MV-4-11 (cell line): ENCODE results near the gene SLC1A2.

Experiments used
- DNase-seq: peaks from one replicate; lab custom pipeline; 2025; lab: John Stamatoyannopoulos, UW

Gene SLC1A2

DNA sequence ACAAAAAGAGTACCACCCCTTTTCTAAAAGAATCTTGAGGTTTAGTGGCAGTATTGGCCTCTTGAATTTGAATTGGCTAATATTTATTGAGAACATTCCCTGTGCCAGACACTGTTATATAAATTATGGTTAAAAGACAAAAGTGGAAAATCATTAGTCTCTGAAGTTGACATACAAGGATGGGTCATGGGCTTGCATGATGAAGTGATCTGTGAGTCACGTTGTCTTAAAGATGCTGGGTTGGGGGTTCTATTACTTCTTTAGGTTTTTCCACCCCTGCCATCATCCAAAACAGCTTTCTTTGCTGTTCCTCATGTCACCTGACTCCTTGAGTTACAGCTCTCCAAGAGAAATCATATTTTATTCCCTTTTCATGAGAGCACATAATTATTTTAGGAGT lies 195.4 kb downstream of the SLC1A2 start:
- no peak for DNase-seq

DNA sequence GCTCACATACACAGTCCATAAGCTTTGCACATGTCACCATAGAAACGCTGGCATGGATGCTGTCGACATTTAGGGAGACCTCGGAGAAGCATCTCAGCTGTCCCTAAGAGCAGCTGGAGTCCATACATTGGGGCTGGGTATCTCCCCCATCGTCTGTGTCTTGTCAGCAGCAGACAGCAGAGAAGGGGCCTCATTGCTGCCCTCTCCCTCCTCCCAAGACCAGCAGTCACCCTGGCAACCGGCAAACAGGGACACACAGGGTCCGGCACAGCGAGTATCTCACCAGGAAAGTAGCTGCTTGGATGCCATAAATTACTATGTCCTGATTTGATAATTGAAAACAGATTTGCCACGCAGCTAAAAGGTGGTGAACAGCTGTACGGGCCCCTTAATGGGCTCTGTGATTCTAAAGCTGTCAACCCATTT lies 196.0 kb downstream of the SLC1A2 start:
- no peak for DNase-seq

DNA sequence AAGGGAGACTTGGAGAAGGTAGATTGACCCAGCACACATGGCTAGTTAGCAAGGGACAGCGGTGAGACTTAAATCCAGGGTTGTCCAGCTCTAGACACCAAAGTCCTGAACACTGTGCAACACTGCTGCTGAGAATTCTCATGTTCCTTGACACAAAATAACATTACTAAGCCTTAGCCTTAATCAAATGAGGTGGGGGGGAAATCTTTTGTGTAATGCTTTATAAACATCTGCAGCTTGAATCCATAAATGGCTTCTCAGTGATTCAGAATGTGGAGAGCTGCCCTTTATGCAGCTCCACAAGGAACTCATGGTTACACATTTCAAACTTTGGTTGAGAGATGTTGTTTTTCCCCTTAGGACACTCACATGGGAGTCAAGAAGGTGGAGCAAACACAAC lies 200.4 kb downstream of the SLC1A2 start:
- DNase-seq, result no peak

DNA sequence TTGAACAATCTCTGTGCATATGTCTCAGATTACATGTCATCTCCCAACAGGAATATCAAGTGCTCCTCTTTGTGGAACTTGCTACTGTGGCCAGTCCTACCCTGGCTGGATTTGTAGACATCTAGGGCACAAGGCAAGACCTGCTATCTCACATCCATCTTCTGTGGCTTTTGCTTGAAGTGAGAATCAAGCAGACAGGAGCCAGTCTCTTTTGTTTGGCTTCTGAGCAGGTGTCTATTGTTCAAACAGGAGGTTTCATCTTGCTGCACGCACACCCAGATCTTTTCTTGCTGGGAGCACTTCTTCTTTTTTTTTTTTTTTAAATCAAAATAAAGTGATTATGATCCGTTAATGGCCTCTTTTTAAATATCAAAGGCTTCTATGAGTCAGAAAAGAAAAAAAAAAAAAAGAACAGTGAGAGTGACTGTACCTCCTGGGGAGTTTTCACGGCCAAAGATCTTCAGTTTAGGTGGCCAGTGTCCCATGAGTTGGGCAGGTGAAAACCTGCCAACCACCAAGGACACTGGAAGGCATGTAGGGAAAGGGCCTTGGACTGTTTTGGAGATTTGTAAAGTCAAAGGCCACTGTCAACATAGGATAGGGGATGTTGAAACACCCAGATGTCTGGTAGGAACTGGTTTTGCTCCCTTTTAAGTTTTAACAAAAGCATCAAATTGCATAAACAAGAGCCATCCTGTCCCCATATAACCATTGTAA lies 202.2 kb downstream of the SLC1A2 start:
- DNase-seq, result no peak

DNA sequence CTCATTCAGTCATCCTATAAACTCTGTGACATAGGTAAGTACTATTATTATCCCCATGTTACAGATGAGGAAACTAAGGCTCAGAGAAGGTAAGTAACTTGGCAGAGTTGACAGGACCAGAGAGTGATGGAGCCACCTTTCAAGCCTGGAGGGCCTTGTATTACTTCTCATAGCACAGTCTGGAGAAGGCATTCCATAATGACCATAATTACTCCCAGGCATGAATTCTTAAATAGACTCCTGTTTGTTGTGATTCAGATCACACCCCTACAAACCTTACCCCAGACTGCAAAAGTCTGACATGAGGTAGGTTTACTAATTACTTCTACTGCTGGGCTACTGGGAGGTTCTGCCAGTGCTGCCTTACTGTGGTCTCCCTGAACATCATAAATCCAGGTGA lies 203.4 kb downstream of the SLC1A2 start:
- no peak for DNase-seq

DNA sequence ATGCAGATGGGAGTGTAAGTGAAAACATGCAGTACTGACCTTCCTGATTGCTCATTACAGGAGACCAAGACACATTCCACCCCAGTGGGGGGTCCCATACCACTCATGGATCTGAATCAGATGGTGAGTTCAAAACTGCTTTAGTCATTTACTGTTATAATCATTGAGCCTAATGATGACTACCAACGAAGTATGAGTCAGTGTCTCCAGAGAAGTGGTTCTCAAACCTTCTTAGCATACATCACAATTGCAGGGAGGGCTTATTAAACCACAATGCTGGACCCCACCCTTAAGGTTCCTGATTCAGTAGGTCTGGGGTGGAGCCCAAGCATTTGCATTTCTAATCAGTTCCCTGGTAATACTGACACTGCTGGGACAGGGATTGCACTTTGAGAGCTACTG lies 204.6 kb downstream of the SLC1A2 start:
- no peak for DNase-seq

DNA sequence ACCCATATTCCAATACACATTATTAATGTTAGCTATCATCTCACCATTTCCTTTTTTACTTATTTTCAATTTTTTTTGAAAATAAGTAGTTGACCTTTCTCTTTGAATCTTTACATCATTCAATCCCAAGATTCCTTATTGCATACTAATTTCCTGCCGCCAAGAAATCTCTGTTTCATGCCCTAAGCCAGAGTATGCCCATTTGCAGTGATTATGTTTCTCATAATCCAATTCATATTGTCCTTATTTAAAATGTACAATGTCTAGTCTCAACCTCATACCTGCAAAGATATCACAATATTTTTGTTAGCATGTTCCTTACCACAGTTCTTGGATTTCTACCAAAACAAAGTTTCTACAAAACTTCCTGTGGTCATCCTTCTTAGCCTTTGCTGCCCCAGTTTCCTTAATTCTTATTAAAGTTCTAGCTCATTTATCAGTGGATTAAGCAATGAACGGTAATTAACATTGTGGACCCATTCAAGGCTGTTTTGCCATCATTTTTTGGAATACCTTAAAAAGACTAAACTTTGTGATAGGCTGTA lies 205.1 kb downstream of the SLC1A2 start:
- no peak for DNase-seq

DNA sequence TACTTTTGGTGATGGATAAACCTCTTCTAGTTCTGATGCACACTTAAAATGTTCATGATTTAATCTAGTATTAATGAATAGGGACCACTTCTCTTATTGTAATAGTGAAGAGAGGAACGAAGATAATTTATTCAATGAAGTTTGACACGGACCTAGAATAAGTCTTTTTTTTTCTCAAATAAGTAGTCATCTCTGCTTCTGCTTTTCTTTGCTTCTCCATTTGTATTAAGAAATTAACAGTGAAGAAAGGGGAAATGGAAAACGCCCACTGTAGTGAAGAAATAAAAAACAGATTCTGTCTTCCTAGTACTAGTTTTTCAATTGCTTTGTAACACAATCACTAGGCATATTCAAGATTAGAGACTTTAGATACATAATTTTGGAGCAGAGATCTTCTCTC lies 207.4 kb downstream of the SLC1A2 start:
- DNase-seq, result peak; percentile 94

DNA sequence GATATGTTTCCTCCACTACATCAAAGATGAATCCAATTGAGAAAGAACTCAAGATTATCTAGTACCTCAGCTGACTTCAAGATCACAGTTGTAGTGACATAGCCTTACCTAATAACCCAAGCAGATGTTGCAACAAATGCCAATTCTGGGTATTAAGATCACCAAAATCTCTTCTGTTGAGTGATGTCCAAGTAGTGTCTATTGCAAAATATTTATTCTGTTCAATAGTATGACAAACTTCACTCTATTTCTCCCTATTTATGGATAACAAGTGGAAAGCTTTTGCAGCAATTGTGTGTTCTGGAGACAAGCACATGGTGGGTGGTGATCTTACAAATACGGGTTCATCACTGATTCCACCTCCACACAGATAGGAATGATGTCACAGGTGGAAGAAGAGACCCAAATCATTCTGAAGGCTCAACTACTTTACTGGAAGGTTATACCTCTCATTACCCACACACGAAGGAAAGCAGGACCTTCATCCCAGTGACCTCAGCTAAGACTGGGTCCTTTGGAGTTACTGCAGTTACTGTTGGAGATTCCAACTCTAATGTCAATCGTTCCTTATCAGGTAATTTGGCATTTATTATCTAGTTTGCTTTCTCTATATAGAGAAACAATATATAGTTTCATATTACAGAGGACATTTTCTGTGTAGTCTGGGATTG lies 208.3 kb downstream of the SLC1A2 start:
- DNase-seq, result peak; percentile 53

DNA sequence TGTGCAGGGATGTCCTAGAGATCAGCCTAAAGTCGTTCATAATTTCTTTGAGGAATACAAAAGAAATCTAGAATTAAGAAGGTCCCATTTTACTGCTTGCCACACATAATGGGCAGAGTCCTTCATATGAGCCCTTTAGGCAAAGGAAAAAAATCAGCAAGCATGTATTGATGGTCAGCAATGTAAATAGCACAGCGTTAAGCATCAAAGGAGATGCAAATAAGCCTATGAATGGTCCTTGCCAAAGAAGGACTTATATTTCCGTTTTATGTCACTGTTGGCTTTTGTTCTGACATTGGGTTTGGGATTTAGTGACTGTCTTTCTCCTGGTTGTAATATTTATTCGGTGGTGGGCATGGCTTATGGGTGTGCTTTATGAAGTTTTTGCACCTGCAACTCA lies 210.6 kb downstream of the SLC1A2 start:
- DNase-seq, result no peak

DNA sequence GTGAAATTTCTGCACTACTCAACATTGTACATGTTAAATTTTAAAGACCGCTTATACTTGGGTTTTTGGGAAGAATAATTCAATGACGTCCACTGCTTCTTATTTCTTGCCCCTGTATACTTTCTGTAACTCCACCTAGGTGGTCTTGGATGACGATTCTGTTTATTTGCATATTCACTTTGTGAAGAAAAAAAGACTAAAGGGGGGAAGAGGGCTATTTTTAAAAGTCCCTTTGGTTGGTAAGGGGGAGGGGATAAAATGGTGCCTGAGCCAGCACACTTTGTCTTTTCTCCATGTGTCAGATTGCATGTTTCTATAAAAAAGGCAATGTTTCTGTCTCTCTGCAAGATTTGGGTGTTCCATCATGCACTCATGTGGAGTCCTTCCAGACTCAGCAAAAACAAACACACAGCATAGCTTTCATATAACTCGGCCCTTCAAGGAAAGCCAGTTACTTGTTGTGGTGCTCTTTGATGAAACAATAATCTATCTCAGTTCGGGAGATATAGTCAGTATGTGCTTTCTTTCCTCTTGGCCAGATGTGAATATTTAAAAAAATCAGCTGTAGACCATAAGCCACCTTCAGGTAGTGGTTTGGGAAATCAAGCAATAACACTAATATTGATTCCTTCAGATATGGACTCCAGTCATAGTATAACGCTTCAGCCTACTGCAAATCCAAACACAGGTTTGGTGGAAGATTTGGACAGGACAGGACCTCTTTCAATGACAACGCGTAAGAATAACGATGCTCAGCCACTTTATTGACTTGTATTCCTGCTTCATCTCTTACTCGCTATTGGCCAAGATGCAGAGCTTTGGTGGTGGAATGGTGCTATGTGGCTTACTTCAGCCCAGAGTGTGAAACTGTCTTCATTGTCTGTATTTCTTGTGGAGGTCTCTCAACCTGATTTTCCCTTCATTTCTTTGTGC lies 211.6 kb downstream of the SLC1A2 start:
- no peak for DNase-seq

DNA sequence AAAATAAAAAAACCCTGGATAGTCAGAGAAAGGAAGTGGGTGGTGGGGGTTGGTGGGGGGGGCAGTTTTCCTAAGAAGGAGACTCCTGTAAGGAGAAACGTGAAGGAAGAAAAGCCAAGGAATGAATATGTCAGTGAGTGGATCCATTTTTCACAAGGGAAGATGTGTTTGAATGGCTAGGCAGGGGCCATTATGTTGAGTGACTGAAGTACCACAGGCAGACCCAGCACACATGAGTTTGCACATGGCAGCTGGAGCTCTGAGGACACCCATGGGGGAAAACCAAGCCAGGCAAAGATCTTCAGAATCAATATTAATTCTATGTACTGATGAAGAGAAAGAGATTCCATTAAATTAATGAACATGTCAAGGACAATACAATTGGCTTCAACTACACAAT lies 212.7 kb downstream of the SLC1A2 start:
- DNase-seq, result no peak

DNA sequence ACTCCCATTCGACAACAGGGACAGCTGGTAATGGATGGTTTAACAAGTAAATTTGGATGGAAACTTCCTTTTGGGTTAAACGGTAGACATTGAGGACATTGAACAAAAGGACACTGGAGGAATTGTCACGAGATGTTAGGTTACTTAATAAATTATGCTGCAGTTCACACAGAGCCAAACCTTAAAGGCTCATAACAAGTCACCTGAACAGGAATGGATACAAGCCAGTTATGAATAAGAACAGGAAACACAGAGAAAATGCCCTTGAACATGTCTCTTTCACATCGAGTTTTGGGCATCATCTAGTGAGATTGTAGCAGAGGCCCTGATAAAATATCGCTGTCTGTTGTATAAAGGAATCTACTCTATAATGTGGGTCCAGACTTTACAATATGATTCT lies 214.7 kb downstream of the SLC1A2 start:
- DNase-seq, result no peak
